Measurements from ENCODE around the gene DNER. TPM values are rescaled to one million over a fixed set of nuclear protein-coding genes. Genes with fewer than 3 reads are reported as not detected.

Gene DNER
- total RNA-seq, 2 experiments from 2014 or later = not detected

GRCh38 chr2:229669841-229670240, 44.5 kb downstream of the DNER start:
- peaks cover 12% of the 10 kb centered on the region for H3K27me3 Mint-ChIP-seq
- no peaks in the 10 kb centered on the region for H3K9me3 Mint-ChIP-seq
- H3K36me3 Mint-ChIP-seq (ENCODE audit: low read depth) = no peaks in the 10 kb centered on the region
- POLR2A ChIA-PET = no interaction called here
- CTCF ChIA-PET = no interaction called here
- no peak for TF ChIP-seq CTCF (IDR thresholded peaks at IDR 0.05)
- DNase-seq = no peak
- H3K27ac Mint-ChIP-seq = no peak overlapping the region
- no peaks in the 10 kb centered on the region for H3K4me1 Mint-ChIP-seq (ENCODE audit: low read depth)
- intact Hi-C loops (cut with micrococcal nuclease) = no loop called here
- no peak for ATAC-seq
- no peak overlapping the region for H3K4me3 Mint-ChIP-seq

GRCh38 chr2:229666811-229667210, 47.5 kb downstream of the DNER start:
- DNase-seq = no peak
- CTCF ChIA-PET = no interaction called here
- TF ChIP-seq CTCF (IDR thresholded peaks at IDR 0.05) = no peak
- Mint-ChIP-seq H3K27me3 (peaks cover 5% of the 10 kb centered on the region), H3K36me3 (ENCODE audit: low read depth) (no peaks in the 10 kb centered on the region), H3K4me1 (ENCODE audit: low read depth) (no peaks in the 10 kb centered on the region), H3K27ac (no peak overlapping the region), H3K4me3 (no peak overlapping the region), H3K9me3 (no peaks in the 10 kb centered on the region)
- no peak for ATAC-seq
- intact Hi-C loops (cut with micrococcal nuclease) = no loop called here
- POLR2A ChIA-PET = no interaction called here

GRCh38 chr2:229665158-229665557, 49.2 kb downstream of the DNER start:
- H3K4me3 Mint-ChIP-seq = no peak overlapping the region
- H3K4me1 Mint-ChIP-seq (ENCODE audit: low read depth) = no peaks in the 10 kb centered on the region
- peaks cover 11% of the 10 kb centered on the region for H3K27me3 Mint-ChIP-seq
- no peak for DNase-seq
- ChIA-PET POLR2A (no interaction called here), CTCF (interaction anchor here (0.7 kb wide), 1 partner anchor 369 kb away, joined by 3 read pairs; no protein-coding TSS in a partner anchor)
- H3K27ac Mint-ChIP-seq = no peak overlapping the region
- no peak for ATAC-seq
- no peak for TF ChIP-seq CTCF (IDR thresholded peaks at IDR 0.05)
- intact Hi-C loops (cut with micrococcal nuclease) = no loop called here
- no peaks in the 10 kb centered on the region for H3K36me3 Mint-ChIP-seq (ENCODE audit: low read depth)
- H3K9me3 Mint-ChIP-seq = no peaks in the 10 kb centered on the region

- Mint-ChIP-seq H3K27me3 (peaks cover 12% of the 10 kb centered on the region), H3K4me3 (no peak overlapping the region), H3K27ac (no peak overlapping the region), H3K36me3 (ENCODE audit: low read depth) (no peaks in the 10 kb centered on the region), H3K4me1 (ENCODE audit: low read depth) (no peaks in the 10 kb centered on the region), H3K9me3 (no peaks in the 10 kb centered on the region)
- POLR2A ChIA-PET = no interaction called here
- TF ChIP-seq CTCF (IDR thresholded peaks at IDR 0.05) = no peak
- ATAC-seq (no peak), DNase-seq (no peak)
- intact Hi-C loops (cut with micrococcal nuclease) = no loop called here
- CTCF ChIA-PET = no interaction called here
Observed at GRCh38 chr2:229661478-229661877, 52.9 kb downstream of the DNER start.

- Mint-ChIP-seq H3K27ac (no peak overlapping the region), H3K27me3 (peaks cover 14% of the 10 kb centered on the region), H3K4me3 (no peak overlapping the region), H3K36me3 (ENCODE audit: low read depth) (no peaks in the 10 kb centered on the region), H3K4me1 (ENCODE audit: low read depth) (no peaks in the 10 kb centered on the region), H3K9me3 (no peaks in the 10 kb centered on the region)
- ChIA-PET CTCF (no interaction called here), POLR2A (no interaction called here)
- intact Hi-C loops (cut with micrococcal nuclease) = no loop called here
- ATAC-seq (no peak), DNase-seq (no peak)
- no peak for TF ChIP-seq CTCF (IDR thresholded peaks at IDR 0.05)
Observed at GRCh38 chr2:229660951-229661350, 53.4 kb downstream of the DNER start.

Data from activated CD8-positive, alpha-beta T cell treated with anti-CD3 and anti-CD28 coated beads for 36 hours (primary cell).